ENCODE measurements around the gene KIFC3. TPM values are rescaled to one million over a fixed set of nuclear protein-coding genes. Genes with fewer than 3 reads are reported as not detected.
A peak's percentile ranks its signal among the peaks of the same experiment; 100 is the strongest.
"Not testable (repeated sequence)": the region's sequence is repeated elsewhere in the genome, so short reads cannot be mapped to it uniquely, and the experiment has no call there.

KIFC3 gene
- polyA plus RNA-seq, 3 donors, result 41.7 to 49.0 (median 42.4) TPM

- DNase-seq (ENCODE audit: low read depth in 3 of 3, low spot score in 2 of 3), result no peak
These were observed 57.7 kb downstream of the KIFC3 start for GRCh38 chr16:57744642-57744903.

DNA sequence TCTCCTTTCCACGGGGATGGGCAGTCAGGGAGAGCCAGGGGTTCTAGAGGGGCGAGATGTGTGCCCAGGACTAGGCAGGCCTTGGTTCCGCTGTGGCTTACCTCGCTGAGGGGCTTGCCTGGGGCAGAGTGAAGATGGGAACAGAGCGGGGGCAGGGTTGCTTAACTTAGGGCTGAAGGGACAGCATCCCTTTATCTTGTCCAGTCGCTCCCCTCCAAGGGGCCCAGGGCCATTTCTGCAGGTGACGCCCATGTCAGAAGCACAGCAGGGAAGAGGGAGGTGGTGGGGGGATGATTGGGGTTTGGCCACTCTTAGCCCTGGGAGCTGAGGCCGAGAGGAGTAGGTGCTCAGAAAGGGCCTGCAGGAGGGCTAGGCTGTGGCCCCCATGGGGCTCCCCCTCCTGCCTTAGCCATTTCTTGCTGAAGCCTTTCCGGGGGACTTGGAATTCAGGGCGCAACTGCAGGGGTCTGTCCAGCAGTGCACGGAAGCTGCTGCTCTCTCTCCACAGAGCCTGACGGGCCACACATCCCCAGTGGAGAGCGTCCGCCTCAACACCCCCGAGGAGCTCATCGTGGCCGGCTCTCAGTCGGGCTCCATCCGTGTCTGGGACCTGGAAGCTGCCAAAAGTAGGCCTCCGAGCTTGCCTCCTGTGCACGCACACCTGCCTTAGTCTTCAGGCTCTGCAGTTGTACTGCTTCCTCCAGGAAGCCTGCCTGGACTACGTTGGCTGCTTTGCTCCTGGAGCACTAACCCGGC, 58.2 kb downstream of the KIFC3 start:
- no peak for DNase-seq (ENCODE audit: low read depth in 3 of 3, low spot score in 2 of 3)

DNA sequence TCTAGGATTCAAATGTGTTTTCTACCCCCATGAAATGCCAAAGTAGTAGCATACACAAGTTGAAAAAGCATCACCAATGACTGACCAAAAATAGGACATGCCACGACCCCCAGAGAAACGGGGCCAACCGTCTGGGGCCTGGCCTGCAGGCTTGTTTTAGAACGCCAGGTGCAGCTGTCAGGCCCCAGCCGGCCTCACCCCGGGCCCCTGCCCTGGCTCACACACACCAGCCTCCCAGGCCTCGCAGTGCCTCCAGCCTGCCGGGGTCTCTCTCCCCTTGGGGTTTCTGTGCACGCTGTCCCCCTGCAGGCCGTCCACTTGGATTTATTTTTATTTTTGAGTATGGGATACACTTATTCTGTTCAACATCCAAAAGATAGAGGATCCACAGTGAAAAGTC, 58.8 kb downstream of the KIFC3 start:
- no peak for DNase-seq (ENCODE audit: low read depth in 3 of 3, low spot score in 2 of 3)

GRCh38 chr16:57742543-57742942, 59.7 kb downstream of the KIFC3 start:
- no peak for DNase-seq (ENCODE audit: low read depth in 3 of 3, low spot score in 2 of 3)

DNA sequence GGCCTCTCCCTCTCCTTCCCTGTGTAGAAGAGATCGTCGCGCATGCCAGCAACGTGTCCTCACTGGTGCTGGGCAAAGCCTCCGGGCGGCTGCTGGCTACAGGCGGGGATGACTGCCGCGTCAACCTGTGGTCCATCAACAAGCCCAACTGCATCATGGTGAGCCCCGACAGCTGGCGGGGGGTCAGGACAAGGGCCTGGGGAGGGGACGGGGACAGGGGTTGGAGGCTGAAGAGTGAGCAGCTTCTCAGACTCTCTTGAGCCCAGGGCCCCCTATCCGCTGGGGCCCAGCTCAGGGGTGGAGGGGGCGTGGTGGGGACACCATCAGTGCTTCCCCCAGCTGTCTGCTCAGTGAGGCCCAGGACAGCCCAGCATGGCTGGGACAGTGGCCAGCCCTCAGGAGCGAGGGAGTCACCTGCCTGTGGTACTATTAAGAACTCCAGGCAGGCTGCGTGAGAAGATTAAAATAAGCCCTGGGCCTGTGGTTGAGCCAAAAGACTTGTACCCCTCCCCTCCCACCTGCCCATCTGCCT, 60.6 kb downstream of the KIFC3 start:
- no peak for DNase-seq (ENCODE audit: low read depth in 3 of 3, low spot score in 2 of 3)

DNA sequence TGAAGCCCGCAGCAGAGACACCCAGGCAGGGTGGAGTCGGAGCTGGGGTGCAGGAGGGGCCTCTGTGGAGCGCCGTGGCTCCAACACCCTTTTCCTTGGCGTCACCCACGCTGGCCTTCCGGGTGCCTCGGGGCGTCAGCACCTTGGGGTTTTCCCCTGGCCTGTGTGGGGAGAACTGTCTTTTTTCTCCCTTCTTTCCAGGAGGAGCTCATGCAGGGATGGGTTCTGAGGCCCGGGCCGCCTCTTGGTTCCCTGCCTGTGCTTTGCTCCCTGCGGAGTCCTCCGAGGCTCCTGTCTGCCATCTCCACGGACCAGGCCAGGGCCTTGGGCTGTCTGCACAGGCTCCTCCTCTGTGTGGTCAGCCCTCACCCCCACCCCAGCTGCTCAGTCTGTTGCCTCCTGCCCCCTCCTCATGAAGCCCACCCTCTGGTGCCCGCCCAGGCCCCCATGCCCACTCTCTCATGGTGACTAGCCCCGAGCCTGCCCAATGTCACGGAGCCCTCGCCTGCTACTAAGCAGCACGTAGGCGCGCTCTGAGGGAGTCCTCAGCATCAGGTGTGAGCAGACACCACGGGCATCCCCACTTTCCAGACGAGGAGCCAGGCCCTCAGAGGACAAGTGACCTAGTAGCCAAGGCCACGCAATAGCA, 61.7 kb downstream of the KIFC3 start:
- DNase-seq (ENCODE audit: low read depth in 3 of 3, low spot score in 2 of 3), result no peak

DNA sequence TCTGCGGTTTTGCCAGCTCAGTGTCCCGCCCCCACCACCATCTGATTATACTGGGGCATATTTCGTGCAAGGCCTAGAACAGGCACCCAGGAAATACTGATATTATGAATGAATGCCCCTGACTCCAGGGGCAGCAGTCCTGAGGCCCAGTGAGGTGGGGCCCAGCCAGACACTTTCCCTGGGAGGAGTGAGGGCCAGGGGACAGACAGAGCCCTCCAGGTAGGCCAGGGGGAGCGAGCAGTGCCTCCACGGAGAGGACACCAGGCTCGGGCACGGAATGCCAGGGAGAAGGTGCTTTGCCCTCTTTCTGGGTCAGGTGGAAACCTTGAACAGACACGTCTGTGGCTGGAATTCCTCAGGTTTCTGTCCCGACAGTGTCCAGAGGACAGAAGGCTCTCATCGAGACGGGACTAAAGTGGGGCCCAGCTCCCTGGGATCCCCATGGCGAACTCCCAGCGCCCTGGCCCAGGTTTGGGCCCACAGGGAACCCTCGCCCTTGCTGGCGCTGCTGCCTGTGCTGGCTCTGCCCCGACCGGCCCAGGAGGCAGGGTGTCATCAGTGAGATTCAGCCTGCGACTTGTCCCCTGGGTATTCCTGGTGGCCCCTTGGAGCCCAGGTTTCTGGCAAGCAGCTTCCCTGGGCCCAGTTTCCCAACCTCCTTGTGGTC, 62.4 kb downstream of the KIFC3 start:
- no peak for DNase-seq (ENCODE audit: low read depth in 3 of 3, low spot score in 2 of 3)

DNA sequence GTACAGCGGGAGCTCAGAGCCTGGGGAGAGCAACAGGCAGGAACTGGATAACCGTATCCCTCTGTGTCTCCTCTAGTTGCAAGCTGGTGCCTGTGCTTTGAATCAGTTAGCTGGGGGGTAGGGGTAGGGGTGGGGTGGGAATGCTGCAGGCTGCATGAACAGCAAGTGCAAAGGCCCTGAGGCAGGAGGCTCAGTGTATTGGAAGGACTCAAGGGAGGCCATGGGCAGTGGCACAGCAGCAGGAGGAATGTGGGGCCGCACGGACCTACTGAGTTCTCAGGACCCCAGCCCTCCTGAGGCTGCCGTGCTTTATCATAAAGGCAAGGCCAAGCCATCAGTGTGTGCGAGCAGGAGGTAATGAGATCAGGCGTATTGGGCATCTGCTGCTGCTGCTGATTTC, 63.4 kb downstream of the KIFC3 start:
- no peak for DNase-seq (ENCODE audit: low read depth in 3 of 3, low spot score in 2 of 3)

- DNase-seq (ENCODE audit: low read depth in 3 of 3, low spot score in 2 of 3), result peak; percentile 50 to 55 (median 53)
These were observed 65.6 kb downstream of the KIFC3 start for GRCh38 chr16:57736419-57737351.

DNA sequence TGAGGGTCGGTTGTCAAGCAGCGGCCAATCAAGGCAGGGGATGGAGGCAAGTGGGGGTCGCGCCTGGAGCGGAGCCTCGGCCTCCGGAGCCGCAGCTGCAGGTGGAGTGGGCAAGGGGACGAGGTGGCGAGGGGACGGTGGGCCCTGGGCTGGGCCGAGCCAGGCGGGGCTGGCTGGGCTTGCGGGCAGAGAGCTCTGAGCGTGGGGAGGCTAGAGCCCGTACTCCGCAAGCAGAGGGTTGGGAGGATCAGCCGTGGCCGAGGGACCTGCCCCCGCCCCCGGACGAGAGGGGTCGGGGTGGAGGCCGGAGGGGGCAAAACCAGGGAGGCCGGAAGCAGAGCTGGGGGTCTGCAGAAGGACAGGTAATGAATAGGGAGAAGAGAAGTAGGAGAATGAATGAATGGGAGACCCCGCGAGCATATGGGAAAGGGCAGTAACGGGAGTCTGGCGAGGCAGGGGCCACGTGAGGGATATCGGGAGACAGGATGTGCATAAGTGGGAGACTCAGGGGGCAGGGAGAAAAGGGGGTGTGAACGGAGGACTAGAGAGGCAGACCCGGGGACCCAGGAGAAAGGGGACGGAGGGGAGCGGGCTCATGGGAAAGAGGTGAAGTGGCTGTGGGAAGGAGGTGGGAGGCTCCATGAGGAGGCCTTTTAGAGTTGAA, 66.4 kb downstream of the KIFC3 start, which contains the start of gene KATNB1:
Gene KATNB1 (plus strand): TSS at position 16 of the 664 bp plus-strand sequence. CDS start 1,474 bp downstream, outside the sequence.
- DNase-seq (ENCODE audit: low read depth in 3 of 3, low spot score in 2 of 3), result no peak

DNA sequence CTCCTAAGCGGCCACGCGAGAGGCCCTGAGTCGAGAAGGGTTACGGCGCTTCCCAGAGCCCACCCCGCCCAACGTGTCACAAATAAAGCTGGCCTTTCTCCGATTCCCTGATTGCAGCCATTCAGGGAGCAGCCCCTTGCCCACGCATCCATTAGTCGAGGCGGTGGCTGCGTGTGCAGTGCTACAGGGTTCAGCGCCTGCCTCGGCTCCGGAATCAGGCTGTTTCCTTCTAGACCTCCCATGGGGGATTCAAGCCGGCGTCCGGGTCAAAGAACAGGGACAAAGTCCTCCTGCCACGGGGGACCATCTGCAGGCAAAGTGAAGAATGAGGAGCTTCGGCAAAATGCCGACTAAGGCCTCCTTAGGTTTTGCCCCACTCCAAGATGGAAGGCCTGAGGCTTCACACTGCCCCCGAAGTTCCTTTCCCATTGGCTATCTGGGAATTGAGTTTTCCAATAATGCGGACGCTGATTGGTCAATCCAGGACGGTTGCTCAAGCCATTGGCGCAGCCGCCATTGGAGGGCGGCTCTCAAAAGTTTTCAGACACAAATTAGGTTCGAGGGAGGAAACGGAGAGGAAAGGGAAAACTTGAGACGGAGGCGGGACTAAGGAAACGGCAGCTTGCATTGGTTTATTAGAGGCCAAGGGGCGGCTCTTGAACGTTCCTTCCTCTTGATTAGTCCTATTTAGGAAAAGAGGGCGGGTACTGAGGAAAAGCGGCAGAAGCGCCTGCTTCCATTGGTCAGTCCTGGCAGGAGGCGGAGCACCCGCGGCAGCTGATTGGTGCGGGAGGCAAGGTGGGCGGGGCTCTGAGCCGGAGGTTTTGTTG, 67.2 kb downstream of the KIFC3 start:
- DNase-seq (ENCODE audit: low read depth in 3 of 3, low spot score in 2 of 3), result peak; percentile 100

DNA sequence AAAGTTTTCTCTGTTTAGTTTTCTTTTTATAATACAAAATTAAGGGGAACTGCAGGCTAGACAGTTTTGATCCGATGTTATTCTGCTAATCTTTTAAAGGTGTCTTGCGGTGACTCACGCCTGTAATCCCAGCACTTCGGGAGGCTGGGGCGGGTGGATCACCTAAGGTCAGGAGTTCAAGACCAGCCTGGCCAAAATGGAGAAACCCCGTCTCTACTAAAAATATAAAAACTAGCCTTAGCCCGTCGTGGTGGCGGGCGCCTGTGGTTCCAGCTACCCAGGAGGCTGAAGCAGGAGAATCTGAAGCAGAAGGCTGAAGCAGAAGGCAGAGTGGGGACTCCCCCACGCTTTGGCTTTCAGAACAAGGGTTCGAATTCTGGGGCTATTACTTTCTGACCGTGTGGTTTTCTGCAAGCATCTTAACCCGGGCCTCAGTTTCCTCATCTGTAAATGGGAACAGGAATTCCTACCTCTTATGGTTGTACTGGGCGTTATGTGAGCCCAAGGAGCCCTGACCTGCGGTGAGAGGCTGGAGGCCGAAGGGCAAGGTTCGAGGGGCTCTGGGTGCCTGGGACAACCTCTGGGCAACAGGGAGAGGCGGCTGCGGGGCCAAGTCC, 67.9 kb downstream of the KIFC3 start:
- no peak for DNase-seq (ENCODE audit: low read depth in 3 of 3, low spot score in 2 of 3)

- DNase-seq (ENCODE audit: low read depth in 3 of 3, low spot score in 2 of 3), result no peak
These were observed 69.6 kb downstream of the KIFC3 start for GRCh38 chr16:57732714-57733113.

DNA sequence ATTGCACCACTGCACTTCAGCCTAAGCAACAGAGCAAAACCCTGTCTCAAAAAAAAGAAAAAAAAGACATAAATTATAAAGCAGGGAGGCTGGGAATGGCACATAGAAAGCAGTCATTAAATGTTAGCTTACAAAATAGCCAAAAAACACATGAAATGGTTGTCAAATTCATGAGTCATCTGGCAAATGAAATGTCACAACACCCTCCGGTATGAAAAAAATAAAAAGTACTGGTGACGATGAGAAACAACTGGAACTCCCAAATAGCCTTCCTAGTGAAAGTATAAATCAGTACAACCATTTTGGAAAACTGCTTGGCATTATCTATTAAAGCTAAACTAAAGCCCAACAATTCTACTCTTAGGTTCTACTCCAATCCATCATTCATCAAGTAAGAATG, 70.3 kb downstream of the KIFC3 start:
- no peak for DNase-seq (ENCODE audit: low read depth in 3 of 3, low spot score in 2 of 3)

DNA sequence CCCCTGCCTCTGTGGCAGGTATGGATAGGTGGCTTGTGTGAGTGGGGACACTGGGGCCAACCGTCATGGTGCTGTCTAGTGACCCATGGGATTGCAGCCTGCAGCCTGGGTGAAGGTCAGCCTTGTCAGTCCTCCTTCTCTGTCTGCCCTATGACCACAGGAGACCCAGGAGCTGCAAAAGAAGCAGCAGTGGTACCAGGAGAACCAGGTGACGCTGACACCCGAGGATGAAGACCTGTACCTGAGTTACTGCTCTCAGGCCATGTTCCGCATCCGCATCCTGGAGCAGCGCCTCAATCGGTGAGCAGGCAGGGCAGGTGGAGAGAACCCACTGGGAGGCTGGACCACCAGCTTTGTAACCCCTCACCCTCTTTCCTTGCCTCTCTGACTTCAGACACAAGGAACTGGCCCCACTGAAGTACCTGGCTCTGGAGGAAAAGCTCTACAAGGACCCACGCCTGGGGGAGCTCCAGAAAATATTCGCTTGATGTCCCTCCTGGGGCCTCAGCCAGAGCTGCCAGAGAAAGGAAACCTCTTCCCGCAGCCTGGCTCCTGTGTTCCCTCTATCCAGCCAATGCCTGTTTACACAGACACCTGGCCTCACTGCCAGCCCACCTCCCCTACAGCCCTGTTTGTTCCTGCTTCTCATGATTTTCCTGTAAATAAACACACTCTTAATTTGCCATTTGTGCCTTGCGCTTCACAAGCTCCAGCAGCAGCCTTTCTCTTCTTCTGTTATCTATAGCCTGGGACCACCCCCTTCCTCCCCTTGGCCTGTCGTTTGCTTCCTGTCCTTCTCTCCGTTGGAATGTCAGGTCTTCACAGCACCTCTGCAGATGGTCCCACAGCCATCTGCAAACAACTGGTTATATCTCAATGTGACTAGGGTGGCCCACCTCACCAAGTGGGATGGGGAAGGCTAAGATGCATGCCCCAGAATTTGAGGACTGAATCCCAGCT, 71.2 kb downstream of the KIFC3 start:
- DNase-seq (ENCODE audit: low read depth in 3 of 3, low spot score in 2 of 3), result no peak

GRCh38 chr16:57729852-57730251, 72.4 kb downstream of the KIFC3 start:
- not testable (repeated sequence) for DNase-seq (ENCODE audit: low read depth in 3 of 3, low spot score in 2 of 3)

DNA sequence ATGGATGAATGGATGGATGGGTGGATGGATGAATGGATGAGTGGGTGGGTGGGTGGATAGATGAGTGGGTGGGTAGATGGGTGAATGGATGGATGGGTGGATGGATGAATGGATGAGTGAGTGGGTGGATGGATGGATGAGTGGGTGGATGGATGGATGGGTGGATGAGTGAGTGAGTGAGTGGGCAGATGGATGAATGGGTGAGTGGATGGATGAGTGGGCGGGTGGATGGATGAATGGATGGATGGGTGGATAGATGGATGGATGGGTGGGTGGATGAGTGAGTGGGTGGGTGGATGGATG, 73.2 kb downstream of the KIFC3 start:
- DNase-seq (ENCODE audit: low read depth in 3 of 3, low spot score in 2 of 3), result no peak
